HUDEP-2 (cell line): ENCODE measurements around the gene RPS28.

Experiments
- DNase-seq, 76 experiments: peaks; one replicate each; lab custom pipeline; 2025; ENCODE audit not compliant: unreplicated experiment in 76 of 76; lab: John Stamatoyannopoulos, UW

Gene RPS28

DNA sequence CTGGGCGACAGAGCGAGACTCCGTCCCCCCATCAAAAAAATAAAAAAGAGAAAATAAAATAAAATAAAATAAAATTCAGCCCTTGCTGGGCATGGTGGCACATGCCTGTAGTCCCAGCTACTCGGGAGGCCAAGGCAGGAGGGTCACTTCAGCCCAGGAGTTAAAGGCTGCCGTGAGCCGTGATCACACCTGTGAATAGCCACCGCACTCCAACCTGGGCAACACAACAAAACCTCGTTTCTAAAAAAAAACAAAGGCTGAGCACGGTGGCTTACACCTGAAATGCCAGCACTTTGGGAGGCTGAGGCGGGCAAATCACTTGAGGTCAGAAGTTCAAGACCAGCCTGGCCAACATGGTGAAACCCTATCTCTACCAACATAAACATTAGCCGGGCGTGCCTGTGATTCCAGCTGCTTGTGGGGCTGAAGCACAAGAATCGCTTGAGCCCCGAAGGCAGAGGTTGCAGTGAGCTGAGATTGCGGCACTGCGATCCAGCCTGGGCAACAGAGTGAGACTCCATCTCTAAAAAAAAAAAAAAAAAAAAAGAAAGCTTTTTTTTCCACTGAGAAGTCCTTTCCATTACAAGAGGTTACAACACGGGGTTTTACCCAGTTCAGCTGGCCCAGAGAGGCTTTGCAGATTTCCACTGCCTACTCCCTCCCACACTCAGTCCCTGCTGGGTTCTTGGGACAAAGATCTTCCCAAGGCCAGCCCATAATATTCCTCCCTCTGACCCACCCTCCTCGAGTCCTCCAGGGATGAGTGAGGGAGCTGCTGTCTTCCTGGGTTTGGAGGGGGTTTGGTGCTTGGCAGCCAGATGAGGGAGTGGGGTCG, 49.1 kb downstream of the RPS28 start:
- peak in 2 of 76 experiments; percentile 17 to 22 for DNase-seq

DNA sequence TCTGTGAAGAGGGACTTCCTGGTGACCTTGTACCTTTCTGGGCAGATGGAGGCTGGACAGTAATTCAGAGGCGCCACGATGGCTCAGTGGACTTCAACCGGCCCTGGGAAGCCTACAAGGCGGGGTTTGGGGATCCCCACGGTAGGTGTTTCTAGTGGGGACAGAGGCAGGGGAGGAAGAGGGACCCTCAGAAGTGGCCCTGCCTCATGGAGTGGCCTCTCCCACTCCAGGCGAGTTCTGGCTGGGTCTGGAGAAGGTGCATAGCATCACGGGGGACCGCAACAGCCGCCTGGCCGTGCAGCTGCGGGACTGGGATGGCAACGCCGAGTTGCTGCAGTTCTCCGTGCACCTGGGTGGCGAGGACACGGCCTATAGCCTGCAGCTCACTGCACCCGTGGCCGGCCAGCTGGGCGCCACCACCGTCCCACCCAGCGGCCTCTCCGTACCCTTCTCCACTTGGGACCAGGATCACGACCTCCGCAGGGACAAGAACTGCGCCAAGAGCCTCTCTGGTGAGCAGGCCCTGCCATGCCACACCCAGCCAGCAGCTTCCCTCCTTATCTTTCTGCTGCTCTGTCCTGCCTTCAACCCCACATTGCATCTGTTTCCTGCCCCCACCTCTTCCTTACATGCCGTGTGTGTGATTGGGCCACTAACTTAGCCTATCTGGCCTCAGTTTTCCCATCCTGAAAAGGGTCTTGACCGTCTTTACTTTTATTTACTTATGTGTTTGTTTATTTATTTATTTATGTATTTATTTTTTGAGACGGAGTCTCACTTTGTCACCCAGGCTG, 49.9 kb downstream of the RPS28 start:
- peak in 69 of 76 experiments; percentile 29 to 83 (median 65) for DNase-seq
